IPS DF 6.9 (cell line): ENCODE data around the gene PIGT.

ENCODE experiments used
- DNase-seq: peaks from one replicate; pipeline ENCODE4 v3.0.0-alpha.2; 2013; ENCODE audit warnings: low read depth, low spot score
- H3K27ac ChIP-seq: one replicate; pipeline ENCODE4 v1.5.1; 2013; ENCODE audit warnings: low read length, control low read depth
- H3K27me3 ChIP-seq: 2 replicates; pipeline ENCODE4 v1.6.1; 2013; ENCODE audit warnings: mild to moderate bottlenecking, low read length; ENCODE audit not compliant: control insufficient read depth, insufficient read depth
- H3K36me3 ChIP-seq: 2 replicates; pipeline ENCODE4 v1.6.1; 2013; ENCODE audit warnings: low read length; ENCODE audit not compliant: control insufficient read depth, insufficient read depth
- H3K4me1 ChIP-seq: 2 replicates; pipeline ENCODE4 v1.6.1; 2013; ENCODE audit warnings: low read length; ENCODE audit not compliant: control insufficient read depth, insufficient read depth
- H3K4me3 ChIP-seq: 2 replicates; pipeline ENCODE4 v1.5.1; 2013; ENCODE audit warnings: mild to moderate bottlenecking, low read length
- H3K9me3 ChIP-seq: 2 replicates; pipeline ENCODE4 v1.6.1; 2013; ENCODE audit warnings: low read length, inconsistent platforms; ENCODE audit not compliant: control insufficient read depth, insufficient read depth
- WGBS: extraction: QIAGEN DNeasy Blood & Tissue Kit; methylation state at CpG from one replicate; pipeline ENCODE4 v1.1.7; 2013; ENCODE audit warnings: mixed read lengths, missing lambda C conversion rate; ENCODE audit not compliant: insufficient read length, insufficient coverage; 5-methylcytosine and 5-hydroxymethylcytosine counted together

The PIGT gene

DNA sequence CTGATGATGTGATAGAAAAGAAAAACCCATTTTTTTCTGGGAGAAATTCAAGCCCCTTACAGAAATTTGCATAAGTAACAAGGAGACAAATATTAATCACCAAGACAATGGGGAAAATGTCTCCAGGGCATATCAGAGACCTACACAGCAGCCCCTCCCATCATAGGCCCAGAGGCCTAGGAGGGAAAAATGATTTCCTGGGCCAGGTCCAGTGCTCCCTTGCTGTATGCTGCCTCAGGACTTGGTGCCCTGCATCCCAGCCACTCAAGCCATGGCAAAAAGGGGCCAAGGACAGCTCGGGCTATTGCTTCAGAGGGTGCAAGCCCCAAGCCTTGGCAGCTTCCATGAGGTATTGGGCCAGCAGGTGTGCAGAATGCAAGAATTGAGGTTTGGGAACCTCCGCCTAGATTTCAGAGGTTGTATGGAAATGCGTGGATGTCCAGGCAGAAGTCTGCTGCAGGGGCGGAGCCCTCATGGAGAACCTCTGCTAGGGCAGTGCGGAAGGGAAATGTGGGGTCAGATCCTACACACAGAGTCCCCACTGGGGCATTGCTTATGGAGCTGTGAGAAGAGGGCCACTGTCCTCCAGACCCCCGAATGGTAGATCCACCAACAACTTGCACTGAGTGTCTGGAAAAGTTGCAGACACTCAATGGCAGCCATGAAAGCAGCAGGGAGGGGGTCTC, 15.5 kb upstream of the PIGT start:
- Histone ChIP-seq H3K27me3 (peaks cover 2% of the 10 kb centered on the region; the same call in 1 of the 2 replicates), H3K4me3 (no peak overlapping the region), H3K36me3 (no peaks in the 10 kb centered on the region), H3K4me1 (no peaks in the 10 kb centered on the region), H3K9me3 (peaks cover 5% of the 10 kb centered on the region; the same call in 1 of the 2 replicates), H3K27ac (no peak overlapping the region)
- no CpG with 5 or more reads among the region's 6 CpGs for WGBS
- DNase-seq = no peak

DNA sequence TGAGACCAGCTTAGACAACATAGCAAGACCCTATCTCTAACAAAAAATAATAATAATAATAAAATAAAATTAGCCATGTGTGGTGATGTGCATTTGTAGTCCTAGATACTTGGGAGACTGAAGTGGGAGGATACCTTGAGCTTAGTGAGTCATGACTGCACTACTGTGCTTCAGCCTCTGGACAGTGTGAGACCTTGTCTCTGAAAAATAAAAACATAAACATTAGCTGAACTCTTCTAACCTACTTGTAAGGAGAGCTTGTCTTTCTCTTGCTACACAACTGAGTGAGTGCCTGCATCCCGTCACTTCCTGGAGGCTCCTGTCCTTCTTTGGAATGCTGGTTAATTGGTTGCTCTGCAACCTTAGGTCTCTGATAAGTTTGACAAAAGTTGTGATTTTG, 13.0 kb upstream of the PIGT start:
- no peak for DNase-seq
- 0 out of 2 replicates have a peak, but pooled peaks cover 2% of the 10 kb centered on the region for H3K4me1 ChIP-seq
- peaks cover 3% of the 10 kb centered on the region; the same call in 1 of the 2 replicates for H3K27me3 ChIP-seq
- H3K9me3 ChIP-seq = peaks cover 5% of the 10 kb centered on the region; the same call in 1 of the 2 replicates
- WGBS = no CpG with 5 or more reads among the region's 1 CpG
- no peak overlapping the region for H3K27ac ChIP-seq
- no peak overlapping the region for H3K4me3 ChIP-seq
- no peaks in the 10 kb centered on the region for H3K36me3 ChIP-seq

DNA sequence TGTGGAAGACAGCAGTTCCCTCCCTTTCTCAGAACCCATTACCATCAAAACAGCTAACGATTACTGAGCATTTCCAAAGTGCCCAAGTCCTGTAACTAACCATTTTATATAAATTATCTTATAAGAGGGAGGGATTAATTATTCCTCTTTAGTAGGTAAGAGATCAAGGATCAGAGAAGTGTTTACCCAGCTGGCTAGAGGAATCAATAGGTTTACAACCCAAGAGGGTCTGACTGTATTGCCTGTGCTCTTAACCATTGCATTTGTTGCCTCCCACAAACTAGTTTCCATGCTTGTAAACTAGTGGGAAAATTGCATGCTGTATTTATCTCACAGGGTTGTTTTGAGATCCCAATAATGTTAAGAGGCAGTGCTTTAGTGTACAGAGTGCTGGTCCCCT, 11.5 kb upstream of the PIGT start:
- Histone ChIP-seq H3K27ac (no peak overlapping the region), H3K27me3 (peaks cover 3% of the 10 kb centered on the region; the same call in 1 of the 2 replicates), H3K36me3 (no peaks in the 10 kb centered on the region), H3K9me3 (peaks cover 5% of the 10 kb centered on the region; the same call in 1 of the 2 replicates), H3K4me1 (0 out of 2 replicates have a peak, but pooled peaks cover 2% of the 10 kb centered on the region), H3K4me3 (no peak overlapping the region)
- WGBS = 100% methylated on average over 1 of the region's 1 CpG
- no peak for DNase-seq

DNA sequence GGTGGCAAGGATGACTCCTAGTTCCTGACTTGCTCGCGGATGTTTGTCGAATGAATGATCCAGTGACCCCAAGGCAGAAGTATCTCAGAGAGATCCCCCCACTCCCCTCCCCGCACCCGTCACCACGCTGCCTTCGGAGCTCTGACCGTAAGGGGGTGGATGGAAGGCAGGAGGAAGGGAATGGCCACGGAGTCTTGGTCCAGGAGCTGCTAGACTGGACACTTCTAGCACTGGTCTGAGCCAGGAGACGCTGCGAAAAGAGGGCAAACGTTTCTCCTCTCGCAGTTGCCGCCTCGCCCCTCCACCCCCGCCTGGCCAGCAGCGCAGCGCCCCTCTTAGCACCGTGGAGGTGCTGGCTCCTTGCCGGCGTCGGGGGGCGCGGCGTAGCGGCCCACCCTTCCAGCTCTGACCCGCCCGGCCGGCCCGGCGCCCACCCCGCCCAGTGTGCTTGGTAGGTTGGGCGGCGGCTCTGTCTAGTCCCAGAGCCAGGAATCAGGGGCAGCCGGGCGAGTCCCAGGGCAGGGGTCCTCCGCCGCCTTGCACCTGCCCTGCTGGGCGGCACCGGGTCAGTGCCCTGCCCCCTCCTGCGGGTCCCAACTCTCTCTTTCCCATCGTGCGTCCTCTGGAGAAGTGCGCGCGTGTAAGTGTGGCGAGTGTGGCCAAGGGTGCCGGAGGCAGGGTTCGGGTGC, 10.2 kb upstream of the PIGT start:
- DNase-seq = no peak
- H3K4me1 ChIP-seq = 0 out of 2 replicates have a peak, but pooled peaks cover 2% of the 10 kb centered on the region
- no CpG with 5 or more reads among the region's 49 CpGs for WGBS
- H3K36me3 ChIP-seq = peaks cover 4% of the 10 kb centered on the region; the same call in 1 of the 2 replicates
- peak overlapping the region; percentile 77 for H3K4me3 ChIP-seq
- peaks cover 3% of the 10 kb centered on the region; the same call in 1 of the 2 replicates for H3K27me3 ChIP-seq
- H3K27ac ChIP-seq = no peak overlapping the region
- H3K9me3 ChIP-seq = peaks cover 1% of the 10 kb centered on the region; the same call in 1 of the 2 replicates

DNA sequence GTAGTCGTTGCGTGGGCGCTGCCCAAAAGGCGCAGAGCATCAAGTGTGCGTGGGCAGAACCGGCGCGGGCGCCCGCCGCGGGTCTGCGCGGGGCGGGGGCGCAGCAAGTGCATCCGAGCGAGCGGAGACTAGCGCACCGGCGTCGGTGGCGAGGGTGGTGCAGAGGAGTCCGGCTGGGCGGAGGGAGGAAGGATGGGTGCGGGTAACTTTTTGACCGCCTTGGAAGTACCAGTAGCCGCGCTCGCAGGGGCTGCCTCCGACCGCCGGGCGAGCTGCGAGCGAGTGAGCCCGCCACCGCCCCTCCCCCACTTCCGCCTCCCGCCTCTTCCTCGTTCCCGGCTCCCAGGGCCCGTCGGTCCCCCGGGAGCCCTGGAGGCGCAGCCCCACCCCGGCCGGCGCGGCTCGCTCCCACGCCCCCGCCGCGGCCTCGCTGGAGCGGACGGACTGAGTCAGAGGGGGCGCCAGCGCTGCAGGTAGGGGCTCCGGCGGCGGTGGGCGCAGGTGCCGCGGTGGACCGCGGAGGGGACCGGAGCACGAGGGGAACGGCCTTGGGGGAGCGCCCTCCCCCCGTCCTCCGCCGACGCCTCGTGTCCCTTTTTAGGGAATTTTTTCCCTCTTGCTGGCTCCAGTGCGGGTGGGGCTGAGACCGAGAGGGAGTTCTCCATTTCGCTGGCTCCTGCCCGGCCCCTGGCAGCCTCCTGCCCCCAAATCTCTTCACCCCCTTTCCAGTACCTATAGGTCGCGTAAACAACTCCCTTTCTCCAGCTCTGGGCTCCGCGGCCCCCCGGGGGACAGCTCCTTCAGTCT, 9.5 kb upstream of the PIGT start:
- no peak overlapping the region for H3K27ac ChIP-seq
- peak overlapping the region; percentile 77 for H3K4me3 ChIP-seq
- no CpG with 5 or more reads among the region's 87 CpGs for WGBS

DNA sequence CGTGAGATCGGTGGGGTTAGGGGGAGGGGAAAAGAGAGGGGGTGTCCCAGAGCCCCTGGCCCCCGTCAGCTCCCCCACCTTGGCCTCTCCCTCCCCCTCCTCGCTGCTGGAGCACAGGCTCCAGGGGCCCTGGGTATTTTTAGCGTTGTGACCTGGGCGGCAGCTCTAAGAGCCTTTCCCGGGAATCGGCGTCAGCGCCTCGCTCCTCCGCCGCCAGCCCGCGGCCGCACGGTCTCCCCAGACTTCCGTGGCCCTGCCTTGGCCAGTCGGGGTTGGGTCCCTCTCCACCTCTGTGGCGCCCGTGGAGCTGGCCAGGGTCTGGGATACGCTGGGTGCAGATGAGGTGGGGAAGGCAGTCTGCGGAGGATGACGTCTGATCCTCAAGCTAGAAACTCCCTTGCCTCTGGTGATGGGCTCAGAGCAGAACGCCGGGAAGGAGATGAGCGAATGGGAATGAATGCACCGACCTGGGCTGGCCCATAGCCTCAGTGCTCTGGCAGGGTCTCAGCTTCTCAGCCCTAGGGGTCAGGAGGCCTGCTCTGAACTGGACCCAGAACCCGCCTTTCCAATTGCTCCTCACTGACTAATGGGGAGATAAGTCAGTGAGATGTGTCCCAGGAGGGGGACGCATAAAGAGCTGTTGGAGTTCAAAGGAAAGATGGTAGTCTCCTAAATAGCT, 8.7 kb upstream of the PIGT start:
- H3K36me3 ChIP-seq = peaks cover 4% of the 10 kb centered on the region; the same call in 1 of the 2 replicates
- WGBS = no CpG with 5 or more reads among the region's 30 CpGs
- no peaks in the 10 kb centered on the region for H3K9me3 ChIP-seq
- 0 out of 2 replicates have a peak, but pooled peaks cover 2% of the 10 kb centered on the region for H3K4me1 ChIP-seq
- peak overlapping the region; percentile 77 for H3K4me3 ChIP-seq
- no peak overlapping the region for H3K27ac ChIP-seq
- peaks cover 3% of the 10 kb centered on the region; the same call in 1 of the 2 replicates for H3K27me3 ChIP-seq
- peak; percentile 7 for DNase-seq

More for the DNA sequence above, 9.5 kb upstream of the PIGT start:
- peaks cover 4% of the 10 kb centered on the region; the same call in 1 of the 2 replicates for H3K36me3 ChIP-seq
- H3K9me3 ChIP-seq = no peaks in the 10 kb centered on the region; the same call in 1 of the 2 replicates
- 0 out of 2 replicates have a peak, but pooled peaks cover 2% of the 10 kb centered on the region for H3K4me1 ChIP-seq
- DNase-seq = peak; percentile 1
- H3K27me3 ChIP-seq = peaks cover 3% of the 10 kb centered on the region; the same call in 1 of the 2 replicates

DNA sequence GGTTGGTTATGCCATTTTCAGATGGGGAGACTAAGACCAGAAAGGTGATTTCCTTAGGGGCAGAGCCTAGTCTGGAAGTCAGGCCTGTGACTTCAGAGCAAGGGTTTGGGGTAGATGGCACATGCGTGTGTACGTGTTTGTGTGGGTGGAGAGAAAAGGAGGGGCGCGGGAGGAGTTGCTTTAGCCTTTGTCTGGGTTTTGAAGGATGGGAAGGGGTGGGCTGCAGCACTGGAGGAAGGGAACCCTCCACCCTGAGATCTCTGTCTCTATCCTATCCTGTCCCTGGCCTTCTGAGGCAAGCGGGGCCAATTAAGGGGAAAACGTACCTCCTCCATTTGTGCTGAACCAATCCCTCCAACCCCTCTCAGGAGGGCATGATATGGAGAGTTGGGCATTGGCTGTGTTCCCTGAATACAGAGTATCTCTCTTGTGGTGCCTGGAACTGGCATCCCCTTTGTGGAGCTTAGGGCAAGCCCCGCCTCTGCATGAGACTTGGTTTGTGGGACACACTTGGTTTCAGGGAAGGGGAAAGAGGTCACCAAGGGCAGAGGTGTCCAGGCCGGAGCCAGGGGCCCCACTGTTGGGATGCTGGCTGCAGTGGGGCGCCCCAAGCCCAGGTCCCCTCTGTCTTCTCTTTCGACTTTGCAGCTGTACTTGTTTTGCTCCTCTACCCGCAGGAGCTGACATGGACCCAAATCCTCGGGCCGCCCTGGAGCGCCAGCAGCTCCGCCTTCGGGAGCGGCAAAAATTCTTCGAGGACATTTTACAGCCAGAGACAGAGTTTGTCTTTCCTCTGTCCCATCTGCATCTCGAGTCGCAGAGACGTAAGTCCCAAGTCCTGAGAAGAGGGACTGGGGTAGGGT, 7.9 kb upstream of the PIGT start, which contains the start of gene DBNDD2:
DBNDD2 (plus strand) TSS at position 507 of the 863 bp plus-strand sequence; CDS start at position 686, 179 bp downstream.
- H3K36me3 ChIP-seq = peaks cover 4% of the 10 kb centered on the region; the same call in 1 of the 2 replicates
- H3K4me1 ChIP-seq = 0 out of 2 replicates have a peak, but pooled peaks cover 2% of the 10 kb centered on the region
- peaks cover 3% of the 10 kb centered on the region; the same call in 1 of the 2 replicates for H3K27me3 ChIP-seq
- no peak for DNase-seq
- no peak within 1 kb of the TSS for H3K27ac ChIP-seq
- 100% methylated on average over 2 of the region's 21 CpGs for WGBS
- no peaks in the 10 kb centered on the region for H3K9me3 ChIP-seq
- peak within 1 kb of the TSS; percentile 77 for H3K4me3 ChIP-seq

DNA sequence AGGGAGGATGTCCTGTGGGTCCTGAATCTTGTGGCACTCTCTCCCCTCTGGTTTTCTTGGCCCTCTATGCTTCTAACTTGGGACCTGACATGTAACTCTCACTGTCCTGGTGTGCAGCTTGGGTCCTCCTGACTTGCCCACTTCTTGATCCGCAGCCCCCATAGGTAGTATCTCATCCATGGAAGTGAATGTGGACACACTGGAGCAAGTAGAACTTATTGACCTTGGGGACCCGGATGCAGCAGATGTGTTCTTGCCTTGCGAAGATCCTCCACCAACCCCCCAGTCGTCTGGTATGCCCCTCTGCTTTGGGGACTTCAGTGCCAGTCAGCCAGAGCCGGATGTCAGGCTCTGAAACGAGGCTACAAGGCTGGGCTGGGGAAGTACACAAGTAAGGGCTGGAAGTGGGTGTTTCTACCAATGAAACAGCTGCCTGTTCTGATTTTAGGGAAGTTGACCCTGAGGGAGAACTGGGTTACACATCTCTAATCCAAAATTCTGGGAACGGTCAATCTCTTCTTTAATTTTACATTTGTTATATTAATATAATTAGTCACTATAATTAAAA, 7.2 kb upstream of the PIGT start:
- DNase-seq = no peak
- no peak overlapping the region for H3K4me3 ChIP-seq

More for the DNA sequence above, 7.2 kb upstream of the PIGT start:
- WGBS = no CpG with 5 or more reads among the region's 7 CpGs
- H3K9me3 ChIP-seq = no peaks in the 10 kb centered on the region
- 0 out of 2 replicates have a peak, but pooled peaks cover 2% of the 10 kb centered on the region for H3K4me1 ChIP-seq
- H3K27ac ChIP-seq = no peak overlapping the region
- peaks cover 3% of the 10 kb centered on the region; the same call in 1 of the 2 replicates for H3K27me3 ChIP-seq
- peaks cover 4% of the 10 kb centered on the region; the same call in 1 of the 2 replicates for H3K36me3 ChIP-seq
